ENCODE data around the gene POSTN. TPM values are rescaled to one million over a fixed set of nuclear protein-coding genes. Genes with fewer than 3 reads are reported as not detected.

POSTN gene
- total and polyA plus RNA-seq, 2 of the 4 experiments (the other 2 are of a cell fraction), result 32.6 to 44.7 TPM

GRCh38 chr13:37632294-37632693, 33.7 kb upstream of the POSTN start:
- Histone ChIP-seq H2AFZ (replicated peaks; ENCODE audit: low read length, poor library complexity) (no peak overlapping the region), H3K79me1 (ENCODE audit: low read depth in 1 of 2, low read length in 2 of 2) (no peaks in the 10 kb centered on the region), H2BK5ac (ENCODE audit: low read depth, low read length, poor library complexity, severe bottlenecking) (no peak overlapping the region), H3K14ac (replicated peaks; ENCODE audit: low read depth, low read length) (no peak overlapping the region), H3K4me3 (ENCODE audit: insufficient read depth, low read depth, low read length) (no peak overlapping the region), H2AK5ac (ENCODE audit: low read depth, low read length) (no peak overlapping the region), H4K5ac (ENCODE audit: low read depth, low read length) (no peak overlapping the region), H3K4ac (ENCODE audit: low read depth, low read length) (no peak overlapping the region), H3K9me3 (ENCODE audit: control insufficient read depth, insufficient read depth, low read length) (0 out of 2 replicates have a peak, but pooled peaks cover 3% of the 10 kb centered on the region), H4K20me1 (ENCODE audit: insufficient read depth, low read length) (no peaks in the 10 kb centered on the region), H3K9me1 (ENCODE audit: insufficient read depth, low read length) (no peaks in the 10 kb centered on the region), H2BK20ac (ENCODE audit: low read depth, low read length) (no peak overlapping the region), H3K27ac (ENCODE audit: insufficient read depth, low read length) (no peak overlapping the region), H2BK15ac (ENCODE audit: low read depth, low read length) (no peak overlapping the region), H4K91ac (ENCODE audit: insufficient read depth, low read depth, low read length) (no peak overlapping the region), H3K4me2 (ENCODE audit: low read depth, low read length) (no peak overlapping the region), H3K9ac (ENCODE audit: low read depth, low read length) (no peak overlapping the region), H3K36me3 (ENCODE audit: control insufficient read depth, insufficient read depth, low read length) (no peaks in the 10 kb centered on the region), H3K56ac (ENCODE audit: extremely low read depth, insufficient read depth, low read length) (no peak overlapping the region), H3K23ac (ENCODE audit: low read depth, low read length) (no peak overlapping the region), H3K18ac (ENCODE audit: low read depth, low read length) (no peak overlapping the region), H4K8ac (ENCODE audit: low read depth in 2 of 2, low read length in 2 of 2) (no peak overlapping the region), H3K27me3 (ENCODE audit: control insufficient read depth, insufficient read depth, low read length) (no peaks in the 10 kb centered on the region), H2AK9ac (replicated peaks; ENCODE audit: low read depth, low read length, poor library complexity) (no peak overlapping the region), H2BK120ac (ENCODE audit: low read depth, low read length) (no peak overlapping the region), H3K4me1 (ENCODE audit: control insufficient read depth, insufficient read depth, low read length) (no peaks in the 10 kb centered on the region)
- DNase-seq (no peak), ATAC-seq (ENCODE audit: low read depth) (no peak)
- dilution Hi-C loops (cut with HindIII; ENCODE audit: low sequenced_read_pairs, unreplicated experiment) (no loop called here), intact Hi-C loops (cut with micrococcal nuclease) (no loop called here), in situ Hi-C loops (cut with MboI; ENCODE audit: low sequenced_read_pairs) (loop anchor here (25.0 kb wide), 4 partner anchors 580 to 1130 kb away; no protein-coding TSS in a partner anchor)
- no TSS peak for BruUV-seq (replicated peaks)
- no peak for TF ChIP-seq CHD1 (IDR thresholded peaks at IDR 0.05; ENCODE audit: low read depth, low read length)
- no peak for TF ChIP-seq MAFK (IDR thresholded peaks at IDR 0.05; ENCODE audit: low read depth, low read length)
- no peak for TF ChIP-seq BHLHE40 (IDR thresholded peaks at IDR 0.05; ENCODE audit: low read depth, low read length)
- TF ChIP-seq RFX5 (IDR thresholded peaks at IDR 0.05; ENCODE audit: low read depth, low read length), result no peak
- TF ChIP-seq MAZ (IDR thresholded peaks at IDR 0.05; ENCODE audit: borderline replicate concordance, low read depth, low read length), result no peak
- CTCF ChIA-PET, result no interaction called here
- no CpG with 5 or more reads among the region's 5 CpGs for WGBS, 2 experiments (ENCODE audit: extremely low coverage in 2 of 2, insufficient read length in 1 of 2)
- POLR2A ChIA-PET (ENCODE audit: unreplicated experiment), result no interaction called here
